BLaER1 treated with 17β-estradiol and CSF1 and Interleukin-3, amounts not matched to agents 10 nM and 100 nM (cell line): Measurements from ENCODE around the gene BLM.

ENCODE experiments used
- H3K27ac ChIP-seq, 11 experiments: shearing (Covaris generic); formaldehyde crosslinking; 2 replicates each; pipeline ENCODE4 v1.8.1; 2022
- H3K27me3 ChIP-seq, 11 experiments: shearing (Covaris generic); formaldehyde crosslinking; 2 replicates each; pipeline ENCODE4 v1.8.1; 2022
- H3K36me3 ChIP-seq, 11 experiments: shearing (Covaris generic); formaldehyde crosslinking; 2 replicates each; pipeline ENCODE4 v1.8.1; 2022
- H3K4me1 ChIP-seq, 10 experiments: shearing (Covaris generic); formaldehyde crosslinking; 2 replicates each; pipeline ENCODE4 v1.8.1; 2022
- H3K4me2 ChIP-seq, 11 experiments: shearing (Covaris generic); formaldehyde crosslinking; 2 replicates each; pipeline ENCODE4 v1.8.1; 2022
- H3K4me3 ChIP-seq, 10 experiments: shearing (Covaris generic); formaldehyde crosslinking; 2 replicates each; pipeline ENCODE4 v1.8.1; 2022
- H3K9ac ChIP-seq, 11 experiments: shearing (Covaris generic); formaldehyde crosslinking; 2 replicates each; pipeline ENCODE4 v1.8.1; 2022
- H3K9me3 ChIP-seq, 11 experiments: shearing (Covaris generic); formaldehyde crosslinking; replicated peaks in 1 of 11; 2 replicates each; pipeline ENCODE4 v1.8.1; 2022
- H4K20me1 ChIP-seq, 11 experiments: shearing (Covaris generic); formaldehyde crosslinking; 2 replicates each; pipeline ENCODE4 v1.8.1; 2022
- Cebpa-rat ChIP-seq, 11 experiments: shearing (Covaris generic); IDR thresholded peaks; 2 replicates each; pipeline ENCODE4 v1.8.1; 2022

BLM gene

GRCh38 chr15:90751300-90751825 lies 34.2 kb downstream of the BLM start:
- no peaks in the 10 kb centered on the region for H3K9me3 ChIP-seq
- no peak overlapping the region for H3K4me3 ChIP-seq
- no peak overlapping the region for H3K27ac ChIP-seq
- no peak overlapping the region for H3K9ac ChIP-seq
- no peak for TF ChIP-seq Cebpa-rat (IDR thresholded peaks at IDR 0.05)
- H3K36me3 ChIP-seq = peaks cover 0 to 100% (median 80%) of the 10 kb centered on the region in 11 experiments; a peak in 18 of 22 replicates
- no peaks in the 10 kb centered on the region for H3K27me3 ChIP-seq
- no peak overlapping the region for H3K4me2 ChIP-seq
- peaks cover 0 to 15% (median 0%) of the 10 kb centered on the region in 10 experiments; a peak in 4 of 20 replicates for H3K4me1 ChIP-seq
- H4K20me1 ChIP-seq = peaks cover 0 to 11% (median 0%) of the 10 kb centered on the region in 11 experiments; a peak in 1 of 22 replicates

- peaks cover 0 to 100% (median 90%) of the 10 kb centered on the region in 11 experiments; a peak in 18 of 22 replicates for H3K36me3 ChIP-seq
These were observed 39.8 kb downstream of the BLM start for GRCh38 chr15:90756916-90757315.

GRCh38 chr15:90757461-90757860 lies 40.3 kb downstream of the BLM start:
- peaks cover 0 to 100% (median 90%) of the 10 kb centered on the region in 11 experiments; a peak in 18 of 22 replicates for H3K36me3 ChIP-seq
- peak overlapping the region in 2 of 11 experiments; percentile 44 to 71; a peak in 4 of 22 replicates for H3K4me2 ChIP-seq
- H3K27me3 ChIP-seq = no peaks in the 10 kb centered on the region
- TF ChIP-seq Cebpa-rat (IDR thresholded peaks at IDR 0.05) = no peak
- H3K9ac ChIP-seq = no peak overlapping the region; a peak in 1 of 22 replicates
- peaks cover 0 to 27% (median 3%) of the 10 kb centered on the region in 10 experiments; a peak in 9 of 20 replicates for H3K4me1 ChIP-seq
- H4K20me1 ChIP-seq = no peaks in the 10 kb centered on the region
- no peak overlapping the region for H3K4me3 ChIP-seq
- no peaks in the 10 kb centered on the region for H3K9me3 ChIP-seq
- no peak overlapping the region; a peak in 2 of 22 replicates for H3K27ac ChIP-seq

More at GRCh38 chr15:90756916-90757315, 39.8 kb downstream of the BLM start:
- Histone ChIP-seq H3K27ac (no peak overlapping the region; a peak in 1 of 22 replicates), H3K9me3 (no peaks in the 10 kb centered on the region), H3K4me1 (peaks cover 0 to 21% (median 0%) of the 10 kb centered on the region in 10 experiments; a peak in 7 of 20 replicates), H3K27me3 (no peaks in the 10 kb centered on the region), H4K20me1 (no peaks in the 10 kb centered on the region), H3K4me2 (peak overlapping the region in 2 of 11 experiments; percentile 44 to 71; a peak in 3 of 22 replicates), H3K4me3 (no peak overlapping the region), H3K9ac (no peak overlapping the region; a peak in 1 of 22 replicates)
- TF ChIP-seq Cebpa-rat (IDR thresholded peaks at IDR 0.05) = no peak

- H3K27ac ChIP-seq = no peak overlapping the region; a peak in 1 of 22 replicates
- no peaks in the 10 kb centered on the region for H3K9me3 ChIP-seq
- H3K36me3 ChIP-seq = peaks cover 0 to 100% (median 97%) of the 10 kb centered on the region in 11 experiments; a peak in 18 of 22 replicates
- H3K4me2 ChIP-seq = no peak overlapping the region
- no peak for TF ChIP-seq Cebpa-rat (IDR thresholded peaks at IDR 0.05)
- no peaks in the 10 kb centered on the region for H3K27me3 ChIP-seq
- H4K20me1 ChIP-seq = no peaks in the 10 kb centered on the region
- H3K4me3 ChIP-seq = no peak overlapping the region
- no peak overlapping the region for H3K9ac ChIP-seq
- H3K4me1 ChIP-seq = peaks cover 0 to 48% (median 4%) of the 10 kb centered on the region in 10 experiments; a peak in 9 of 20 replicates
These were observed 43.6 kb downstream of the BLM start for GRCh38 chr15:90760661-90761232.

- no peaks in the 10 kb centered on the region for H3K27me3 ChIP-seq
- H3K9ac ChIP-seq = no peak overlapping the region
- no peak for TF ChIP-seq Cebpa-rat (IDR thresholded peaks at IDR 0.05)
- peak overlapping the region in 3 of 11 experiments; percentile 27 to 36 (median 32); a peak in 5 of 22 replicates for H3K27ac ChIP-seq
- H3K4me2 ChIP-seq = 0 out of 22 replicates have a peak overlapping the region, but pooled peaks of 1 of the 11 experiments have one; percentile 28
- no peak overlapping the region for H3K4me3 ChIP-seq
- H3K36me3 ChIP-seq = peaks cover 0 to 100% (median 97%) of the 10 kb centered on the region in 11 experiments; a peak in 18 of 22 replicates
- peaks cover 0 to 53% (median 4%) of the 10 kb centered on the region in 10 experiments; a peak in 9 of 20 replicates for H3K4me1 ChIP-seq
- H3K9me3 ChIP-seq = no peaks in the 10 kb centered on the region
- H4K20me1 ChIP-seq = no peaks in the 10 kb centered on the region
These were observed 44.5 kb downstream of the BLM start for GRCh38 chr15:90761629-90762028.

GRCh38 chr15:90762109-90762508 lies 45.0 kb downstream of the BLM start:
- 0 out of 22 replicates have a peak, but pooled peaks of 1 of the 11 experiments have one; percentile 36 for TF ChIP-seq Cebpa-rat (IDR thresholded peaks at IDR 0.05)
- Histone ChIP-seq H3K4me3 (no peak overlapping the region), H3K36me3 (peaks cover 0 to 100% (median 97%) of the 10 kb centered on the region in 11 experiments; a peak in 18 of 22 replicates), H3K4me2 (peak overlapping the region in 5 of 11 experiments; percentile 6 to 44 (median 25); a peak in 7 of 22 replicates), H3K4me1 (peaks cover 0 to 49% (median 4%) of the 10 kb centered on the region in 10 experiments; a peak in 9 of 20 replicates), H4K20me1 (no peaks in the 10 kb centered on the region), H3K27me3 (no peaks in the 10 kb centered on the region), H3K9ac (0 out of 22 replicates have a peak overlapping the region, but pooled peaks of 1 of the 11 experiments have one; percentile 23), H3K27ac (peak overlapping the region in 3 of 11 experiments; percentile 27 to 36 (median 32); a peak in 5 of 22 replicates), H3K9me3 (no peaks in the 10 kb centered on the region)

- TF ChIP-seq Cebpa-rat (IDR thresholded peaks at IDR 0.05) = no peak
- no peaks in the 10 kb centered on the region for H3K9me3 ChIP-seq
- peaks cover 0 to 37% (median 4%) of the 10 kb centered on the region in 10 experiments; a peak in 9 of 20 replicates for H3K4me1 ChIP-seq
- no peak overlapping the region for H3K9ac ChIP-seq
- H4K20me1 ChIP-seq = no peaks in the 10 kb centered on the region
- no peaks in the 10 kb centered on the region for H3K27me3 ChIP-seq
- H3K4me2 ChIP-seq = no peak overlapping the region; a peak in 1 of 22 replicates
- no peak overlapping the region for H3K4me3 ChIP-seq
- H3K36me3 ChIP-seq = peaks cover 0 to 100% (median 97%) of the 10 kb centered on the region in 11 experiments; a peak in 19 of 22 replicates
- no peak overlapping the region for H3K27ac ChIP-seq
These were observed 46.4 kb downstream of the BLM start for GRCh38 chr15:90763366-90764099.

GRCh38 chr15:90765531-90765930 lies 48.4 kb downstream of the BLM start:
- peaks cover 0 to 100% (median 95%) of the 10 kb centered on the region in 11 experiments; a peak in 19 of 22 replicates for H3K36me3 ChIP-seq
- no peaks in the 10 kb centered on the region for H4K20me1 ChIP-seq
- H3K27me3 ChIP-seq = no peaks in the 10 kb centered on the region
- H3K4me1 ChIP-seq = peaks cover 0 to 37% (median 4%) of the 10 kb centered on the region in 10 experiments; a peak in 9 of 20 replicates
- no peak overlapping the region; a peak in 1 of 22 replicates for H3K27ac ChIP-seq
- H3K4me3 ChIP-seq = no peak overlapping the region
- H3K4me2 ChIP-seq = peak overlapping the region in 2 of 11 experiments; percentile 52 to 67; a peak in 4 of 22 replicates
- TF ChIP-seq Cebpa-rat (IDR thresholded peaks at IDR 0.05) = no peak
- H3K9me3 ChIP-seq = no peaks in the 10 kb centered on the region
- H3K9ac ChIP-seq = no peak overlapping the region
